Esophagus squamous epithelium (tissue), 5 donors: ENCODE measurements around the gene CALN1. TPM values are rescaled to one million over a fixed set of nuclear protein-coding genes. Genes with fewer than 3 reads are reported as not detected.

Experiments
- DNase-seq: peaks from one replicate; lab custom pipeline; 2025; lab: John Stamatoyannopoulos, UW
- H3K27ac ChIP-seq, 4 donors: fragments of 200-600 bp; sonication (generic); one replicate each; pipeline ENCODE4 v1.5.1; 2016 to 2019; ENCODE audit warnings: mild to moderate bottlenecking in 1 of 4
- H3K27me3 ChIP-seq, 4 donors: fragments of 200-600 bp; sonication (generic); 1 replicate in 3 of 4; 2 replicates in 1 of 4; pipeline versions ENCODE4 v1.5.1 to v1.6.0; 2017 to 2021; ENCODE audit warnings: antibody characterized with exemption in 1 of 4
- H3K36me3 ChIP-seq, 3 donors: fragments of 200-600 bp; sonication (generic); one replicate each; pipeline ENCODE4 v1.5.1; 2016 to 2019
- H3K4me1 ChIP-seq, 3 donors: fragments of 200-600 bp; sonication (generic); one replicate each; pipeline ENCODE4 v1.5.1; 2017 to 2019
- H3K4me3 ChIP-seq, 4 donors: fragments of 200-600 bp; sonication (generic); 1 replicate in 3 of 4; 2 replicates in 1 of 4; pipeline ENCODE4 v1.5.1; 2016 to 2019; ENCODE audit warnings: mild to moderate bottlenecking in 2 of 4, moderate library complexity in 1 of 4
- H3K9me3 ChIP-seq, 3 donors: fragments of 200-600 bp; sonication (generic); one replicate each; pipeline ENCODE4 v1.5.1; 2016 to 2019
- POLR2A ChIP-seq, 4 donors: fragments of 450-650 bp; IDR thresholded peaks; one replicate each; pipeline ENCODE4 v1.6.1; 2017; ENCODE audit warnings: antibody characterized with exemption in 4 of 4, mild to moderate bottlenecking in 4 of 4, moderate library complexity in 3 of 4
- WGBS, 2 donors: methylation state at CpG; one replicate each; pipeline ENCODE4 v1.1.5; 2018; 5-methylcytosine and 5-hydroxymethylcytosine counted together
- intact Hi-C: fragments of 100-400 bp; cut with DNase I; formaldehyde crosslinking; loops from one replicate; pipeline ENCODE4 v1.15.0; 2022
- total RNA-seq, 4 donors: library from RNA; depleted of rRNA; stranded (reverse); fragments of >200 nt; gene quantifications; one replicate each; pipeline ENCODE4 v1.1.0, GENCODE V29; 2016
- TF ChIP-seq, protein P1 (sequence below), 6 experiments: fragments of 450-650 bp in 4 of 6; fragments of 200-600 bp in 2 of 6; sonication (generic) in 2 of 6; IDR thresholded peaks; one replicate each; pipeline ENCODE4 v1.5.1; 2016 to 2019; ENCODE audit warnings: antibody characterized with exemption in 6 of 6, mild to moderate bottlenecking in 4 of 6, moderate library complexity in 4 of 6
- donor health status: DM: yes; HTN: yes; CAD: no.

The CALN1 gene
- total RNA-seq, 4 donors from 2014 or later = 0.83 TPM; not detected in 3

DNA sequence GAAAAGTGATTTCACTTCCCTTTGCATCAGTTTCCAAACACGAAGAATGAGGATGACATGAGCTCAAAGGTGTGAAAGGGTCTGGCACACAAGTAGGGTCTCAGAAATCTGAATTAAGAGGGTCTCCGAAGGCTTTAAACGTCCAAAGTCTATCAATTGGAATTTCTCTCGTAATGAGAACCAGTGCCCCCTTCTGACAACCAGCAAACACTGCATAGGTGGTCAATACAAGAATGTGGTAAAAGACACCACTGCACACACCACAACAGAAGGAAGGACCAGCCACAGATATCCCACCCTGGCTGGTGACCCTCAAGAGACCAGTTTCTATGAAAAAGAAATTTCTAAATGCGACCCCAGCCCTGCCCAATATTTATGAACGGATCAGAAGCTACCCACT lies 78.1 kb downstream of the CALN1 start:
- Histone ChIP-seq H3K36me3 (no peaks in the 10 kb centered on the region), H3K27me3 (peaks cover 0 to 50% (median 7%) of the 10 kb centered on the region in 4 donors), H3K4me1 (peaks cover 0 to 24% (median 15%) of the 10 kb centered on the region in 3 donors), H3K4me3 (no peak overlapping the region), H3K27ac (no peak overlapping the region), H3K9me3 (peaks cover 0 to 5% (median 0%) of the 10 kb centered on the region in 3 donors)
- 39 to 61% methylated on average over 3 to 6 of the region's 6 CpGs for WGBS, 2 donors
- no peak for TF ChIP-seq POLR2A (IDR thresholded peaks at IDR 0.05)
- TF ChIP-seq, protein P1, sequence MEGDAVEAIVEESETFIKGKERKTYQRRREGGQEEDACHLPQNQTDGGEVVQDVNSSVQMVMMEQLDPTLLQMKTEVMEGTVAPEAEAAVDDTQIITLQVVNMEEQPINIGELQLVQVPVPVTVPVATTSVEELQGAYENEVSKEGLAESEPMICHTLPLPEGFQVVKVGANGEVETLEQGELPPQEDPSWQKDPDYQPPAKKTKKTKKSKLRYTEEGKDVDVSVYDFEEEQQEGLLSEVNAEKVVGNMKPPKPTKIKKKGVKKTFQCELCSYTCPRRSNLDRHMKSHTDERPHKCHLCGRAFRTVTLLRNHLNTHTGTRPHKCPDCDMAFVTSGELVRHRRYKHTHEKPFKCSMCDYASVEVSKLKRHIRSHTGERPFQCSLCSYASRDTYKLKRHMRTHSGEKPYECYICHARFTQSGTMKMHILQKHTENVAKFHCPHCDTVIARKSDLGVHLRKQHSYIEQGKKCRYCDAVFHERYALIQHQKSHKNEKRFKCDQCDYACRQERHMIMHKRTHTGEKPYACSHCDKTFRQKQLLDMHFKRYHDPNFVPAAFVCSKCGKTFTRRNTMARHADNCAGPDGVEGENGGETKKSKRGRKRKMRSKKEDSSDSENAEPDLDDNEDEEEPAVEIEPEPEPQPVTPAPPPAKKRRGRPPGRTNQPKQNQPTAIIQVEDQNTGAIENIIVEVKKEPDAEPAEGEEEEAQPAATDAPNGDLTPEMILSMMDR (IDR thresholded peaks at IDR 0.05) = no peak
- intact Hi-C loops = no loop called here
- DNase-seq = no peak

- DNase-seq = no peak
- peaks cover 0 to under 1% (median 0%) of the 10 kb centered on the region in 4 donors for H3K27me3 ChIP-seq
- intact Hi-C loops = no loop called here
These were observed 85.3 kb downstream of the CALN1 start for GRCh38 chr7:72326811-72327210.

GRCh38 chr7:72326365-72326764 lies 85.8 kb downstream of the CALN1 start:
- intact Hi-C loops = no loop called here
- Histone ChIP-seq H3K27ac (no peak overlapping the region), H3K36me3 (no peaks in the 10 kb centered on the region), H3K9me3 (no peaks in the 10 kb centered on the region), H3K4me3 (no peak overlapping the region), H3K4me1 (no peaks in the 10 kb centered on the region), H3K27me3 (no peaks in the 10 kb centered on the region)
- WGBS, 2 donors = 50 to 53% methylated on average over 4 of the region's 4 CpGs
- TF ChIP-seq, protein P1 (IDR thresholded peaks at IDR 0.05) = no peak
- no peak for TF ChIP-seq POLR2A (IDR thresholded peaks at IDR 0.05)
- DNase-seq = no peak

More at GRCh38 chr7:72326811-72327210, 85.3 kb downstream of the CALN1 start:
- no peak overlapping the region for H3K27ac ChIP-seq
- H3K9me3 ChIP-seq = peaks cover 0 to under 1% (median 0%) of the 10 kb centered on the region in 3 donors
- no peak overlapping the region for H3K4me3 ChIP-seq
- TF ChIP-seq POLR2A (IDR thresholded peaks at IDR 0.05) = no peak
- TF ChIP-seq, protein P1 (IDR thresholded peaks at IDR 0.05) = no peak
- H3K36me3 ChIP-seq = no peaks in the 10 kb centered on the region
- no peaks in the 10 kb centered on the region for H3K4me1 ChIP-seq

DNA sequence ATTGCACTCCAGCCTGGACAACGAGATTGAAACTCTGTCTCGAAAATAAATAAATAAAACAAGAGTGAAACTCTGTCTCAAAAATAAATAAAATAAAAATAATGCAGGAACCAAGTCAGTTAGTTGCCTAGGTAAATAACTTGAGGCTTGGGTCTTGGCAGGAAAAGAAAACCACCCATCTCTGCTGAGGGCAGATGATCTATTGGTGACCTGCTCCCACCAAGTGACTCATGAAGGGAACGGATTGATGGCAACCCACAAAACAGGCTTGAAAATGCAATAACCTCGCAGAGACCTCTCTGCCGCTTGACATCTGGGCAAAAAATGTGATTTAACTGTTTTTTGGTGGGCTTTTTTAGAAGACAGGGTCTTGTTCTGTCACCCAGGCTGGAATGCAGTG lies 86.6 kb downstream of the CALN1 start:
- no peaks in the 10 kb centered on the region for H3K27me3 ChIP-seq
- no peak overlapping the region for H3K4me3 ChIP-seq
- H3K36me3 ChIP-seq = no peaks in the 10 kb centered on the region
- H3K27ac ChIP-seq = no peak overlapping the region
- no peaks in the 10 kb centered on the region for H3K4me1 ChIP-seq
- H3K9me3 ChIP-seq = no peaks in the 10 kb centered on the region
- no peak for TF ChIP-seq POLR2A (IDR thresholded peaks at IDR 0.05)
- TF ChIP-seq, protein P1 (IDR thresholded peaks at IDR 0.05) = no peak
- no peak for DNase-seq
- WGBS, 2 donors = 59 to 69% methylated on average over 5 of the region's 5 CpGs
- intact Hi-C loops = no loop called here

GRCh38 chr7:72321637-72322036 lies 90.5 kb downstream of the CALN1 start:
- WGBS, 2 donors = 54 to 63% methylated on average over 6 to 7 of the region's 7 CpGs

More at GRCh38 chr7:72321637-72322036, 90.5 kb downstream of the CALN1 start:
- Histone ChIP-seq H3K27ac (no peak overlapping the region), H3K27me3 (no peaks in the 10 kb centered on the region), H3K9me3 (no peaks in the 10 kb centered on the region), H3K4me1 (no peaks in the 10 kb centered on the region), H3K4me3 (no peak overlapping the region), H3K36me3 (no peaks in the 10 kb centered on the region)
- no peak for TF ChIP-seq POLR2A (IDR thresholded peaks at IDR 0.05)
- TF ChIP-seq, protein P1 (IDR thresholded peaks at IDR 0.05) = no peak
- intact Hi-C loops = no loop called here
- no peak for DNase-seq
